ENCODE measurements around the gene GRK2. TPM values are rescaled to one million over a fixed set of nuclear protein-coding genes. Genes with fewer than 3 reads are reported as not detected.
A peak's percentile ranks its signal among the peaks of the same experiment; 100 is the strongest.

Gene GRK2
- polyA plus RNA-seq, 1 donor (not counting 4 experiments of a cell fraction or from before 2014, with no cell fraction given): 21.1 TPM

DNA sequence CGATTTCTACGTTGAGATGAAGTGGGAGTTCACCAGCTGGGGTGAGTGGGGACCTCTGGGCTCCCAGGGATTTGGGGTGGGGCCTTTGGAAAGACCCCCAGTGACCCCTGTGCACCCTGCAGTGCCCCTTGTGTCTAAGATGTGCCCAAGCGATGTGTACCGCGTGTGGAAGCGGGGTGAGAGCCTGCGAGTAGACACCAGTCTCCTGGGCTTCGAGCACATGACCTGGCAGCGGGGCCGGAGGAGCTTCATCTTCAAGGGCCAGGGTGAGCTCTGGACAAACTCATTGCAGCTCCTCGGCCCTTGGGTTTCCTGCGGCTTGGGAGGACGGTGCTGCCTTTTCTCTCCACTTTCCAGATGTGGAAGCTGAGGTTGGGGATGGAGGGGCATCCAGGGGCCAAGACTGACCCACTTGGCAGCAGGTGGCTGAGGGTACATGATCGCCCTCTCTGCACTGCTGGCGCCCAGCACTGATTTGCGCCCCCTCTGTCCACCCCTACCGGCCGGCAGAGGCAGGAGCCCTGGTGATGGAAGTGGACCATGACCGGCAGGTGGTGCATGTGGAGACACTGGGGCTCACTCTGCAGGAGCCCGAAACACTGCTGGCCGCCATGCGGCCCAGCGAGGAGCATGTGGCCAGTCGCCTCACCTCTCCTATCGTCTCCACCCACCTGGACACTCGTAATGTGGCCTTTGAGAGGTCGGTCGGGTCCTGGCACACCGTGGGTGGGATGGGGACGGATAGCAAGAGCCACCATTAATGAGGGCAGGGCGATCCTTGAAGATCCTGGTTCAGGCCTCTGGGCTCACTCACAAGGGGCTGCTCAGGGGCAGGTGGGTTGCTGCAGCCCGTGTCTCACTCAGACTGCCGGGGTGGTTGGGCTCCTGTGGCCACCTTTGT, 25.5 kb downstream of the GRK2 start:
- no peaks in the 10 kb centered on the region for H4K20me1 ChIP-seq (ENCODE audit: control insufficient read depth, extremely low read depth, insufficient read depth, low read length)
- H3K27ac ChIP-seq (ENCODE audit: control insufficient read depth, insufficient read depth, low read length): peak overlapping the region; percentile 62
- H3K4me2 ChIP-seq (ENCODE audit: control insufficient read depth, extremely low read depth, insufficient read depth, low read depth, low read length): no peak overlapping the region
- H3K27me3 ChIP-seq (ENCODE audit: control insufficient read depth, extremely low read depth, insufficient read depth, low read length): no peaks in the 10 kb centered on the region
- peaks cover 11 to 35% of the 10 kb centered on the region in 2 experiments for H3K36me3 ChIP-seq (ENCODE audit: control insufficient read depth in 2 of 2, extremely low read depth in 1 of 2, insufficient read depth in 2 of 2, low read length in 2 of 2)
- H2AFZ ChIP-seq (ENCODE audit: control insufficient read depth, low read length): no peak overlapping the region
- peaks cover 4% of the 10 kb centered on the region for H3K9me3 ChIP-seq (ENCODE audit: control insufficient read depth, low read depth, low read length)
- H3K9me1 ChIP-seq (ENCODE audit: control insufficient read depth, extremely low read depth, insufficient read depth, low read length): no peaks in the 10 kb centered on the region
- H3K79me2 ChIP-seq (ENCODE audit: control insufficient read depth, insufficient read depth, low read length): peaks cover 42% of the 10 kb centered on the region
- DNase-seq (ENCODE audit: low read depth, low spot score) (no peak), FAIRE-seq (no peak)
- H3K9ac ChIP-seq (ENCODE audit: control insufficient read depth, extremely low read depth, insufficient read depth, low read length): no peak overlapping the region
- H3K4me1 ChIP-seq (ENCODE audit: control insufficient read depth, extremely low read depth, insufficient read depth, low read length): peaks cover 33% of the 10 kb centered on the region
- no peak overlapping the region for H3K4me3 ChIP-seq (ENCODE audit: control insufficient read depth in 2 of 3, extremely low read depth in 1 of 3, insufficient read depth in 2 of 3, low read depth in 1 of 3, low read length in 3 of 3)
- TF ChIP-seq, protein P1, sequence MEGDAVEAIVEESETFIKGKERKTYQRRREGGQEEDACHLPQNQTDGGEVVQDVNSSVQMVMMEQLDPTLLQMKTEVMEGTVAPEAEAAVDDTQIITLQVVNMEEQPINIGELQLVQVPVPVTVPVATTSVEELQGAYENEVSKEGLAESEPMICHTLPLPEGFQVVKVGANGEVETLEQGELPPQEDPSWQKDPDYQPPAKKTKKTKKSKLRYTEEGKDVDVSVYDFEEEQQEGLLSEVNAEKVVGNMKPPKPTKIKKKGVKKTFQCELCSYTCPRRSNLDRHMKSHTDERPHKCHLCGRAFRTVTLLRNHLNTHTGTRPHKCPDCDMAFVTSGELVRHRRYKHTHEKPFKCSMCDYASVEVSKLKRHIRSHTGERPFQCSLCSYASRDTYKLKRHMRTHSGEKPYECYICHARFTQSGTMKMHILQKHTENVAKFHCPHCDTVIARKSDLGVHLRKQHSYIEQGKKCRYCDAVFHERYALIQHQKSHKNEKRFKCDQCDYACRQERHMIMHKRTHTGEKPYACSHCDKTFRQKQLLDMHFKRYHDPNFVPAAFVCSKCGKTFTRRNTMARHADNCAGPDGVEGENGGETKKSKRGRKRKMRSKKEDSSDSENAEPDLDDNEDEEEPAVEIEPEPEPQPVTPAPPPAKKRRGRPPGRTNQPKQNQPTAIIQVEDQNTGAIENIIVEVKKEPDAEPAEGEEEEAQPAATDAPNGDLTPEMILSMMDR (optimal IDR thresholded peaks at IDR 0.05 in 1 of 3, IDR thresholded peaks at IDR 0.05 in 1 of 3, conservative IDR thresholded peaks at IDR 0.05 in 1 of 3; ENCODE audit: extremely low read depth in 1 of 3, insufficient read depth in 2 of 3, low read length in 3 of 3): no peak
- TF ChIP-seq EZH2 (IDR thresholded peaks at IDR 0.05; ENCODE audit: low read length): no peak
- dilution Hi-C loops (cut with MboI; ENCODE audit: extremely low pct_ligation_motif_present, low sequenced_read_pairs): no loop called here

DNA sequence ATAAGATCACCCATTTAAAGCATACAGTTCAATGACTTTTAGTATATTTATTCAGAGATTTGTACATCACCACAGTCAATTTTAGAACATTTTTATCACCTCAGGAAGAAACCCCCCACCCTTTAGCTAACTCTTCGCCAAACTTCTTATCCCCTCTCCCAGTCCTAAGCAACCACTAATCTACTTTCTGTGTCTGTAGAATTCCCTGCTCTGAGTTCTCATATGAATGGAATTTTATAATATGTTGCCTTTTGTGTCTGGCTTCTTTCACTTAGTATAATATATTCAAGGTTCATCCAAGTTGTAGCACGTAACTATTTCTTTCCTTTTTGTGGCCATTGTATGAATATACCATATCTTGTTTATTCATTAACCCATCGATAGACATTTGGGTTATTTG, 26.4 kb downstream of the GRK2 start:
- H3K4me1 ChIP-seq (ENCODE audit: control insufficient read depth, extremely low read depth, insufficient read depth, low read length): peaks cover 33% of the 10 kb centered on the region

More for the DNA sequence above, 26.4 kb downstream of the GRK2 start:
- H3K27ac ChIP-seq (ENCODE audit: control insufficient read depth, insufficient read depth, low read length): peak overlapping the region; percentile 62
- H3K79me2 ChIP-seq (ENCODE audit: control insufficient read depth, insufficient read depth, low read length): peaks cover 42% of the 10 kb centered on the region
- H3K4me3 ChIP-seq (ENCODE audit: control insufficient read depth in 2 of 3, extremely low read depth in 1 of 3, insufficient read depth in 2 of 3, low read depth in 1 of 3, low read length in 3 of 3): no peak overlapping the region
- peaks cover 8 to 35% of the 10 kb centered on the region in 2 experiments for H3K36me3 ChIP-seq (ENCODE audit: control insufficient read depth in 2 of 2, extremely low read depth in 1 of 2, insufficient read depth in 2 of 2, low read length in 2 of 2)
- TF ChIP-seq, protein P1 (optimal IDR thresholded peaks at IDR 0.05 in 1 of 3, IDR thresholded peaks at IDR 0.05 in 1 of 3, conservative IDR thresholded peaks at IDR 0.05 in 1 of 3; ENCODE audit: extremely low read depth in 1 of 3, insufficient read depth in 2 of 3, low read length in 3 of 3): no peak
- no peak for TF ChIP-seq EZH2 (IDR thresholded peaks at IDR 0.05; ENCODE audit: low read length)
- no peak overlapping the region for H3K9ac ChIP-seq (ENCODE audit: control insufficient read depth, extremely low read depth, insufficient read depth, low read length)
- dilution Hi-C loops (cut with MboI; ENCODE audit: extremely low pct_ligation_motif_present, low sequenced_read_pairs): no loop called here
- peak overlapping the region; percentile 18 for H3K4me2 ChIP-seq (ENCODE audit: control insufficient read depth, extremely low read depth, insufficient read depth, low read depth, low read length)
- FAIRE-seq (no peak), DNase-seq (ENCODE audit: low read depth, low spot score) (no peak)
- no peak overlapping the region for H2AFZ ChIP-seq (ENCODE audit: control insufficient read depth, low read length)
- no peaks in the 10 kb centered on the region for H3K27me3 ChIP-seq (ENCODE audit: control insufficient read depth, extremely low read depth, insufficient read depth, low read length)
- H4K20me1 ChIP-seq (ENCODE audit: control insufficient read depth, extremely low read depth, insufficient read depth, low read length): no peaks in the 10 kb centered on the region
- H3K9me1 ChIP-seq (ENCODE audit: control insufficient read depth, extremely low read depth, insufficient read depth, low read length): no peaks in the 10 kb centered on the region
- peaks cover 4% of the 10 kb centered on the region for H3K9me3 ChIP-seq (ENCODE audit: control insufficient read depth, low read depth, low read length)

Data from keratinocyte (primary cell).